M059J (cell line): ENCODE results near the gene SLX4IP. TPM values are rescaled to one million over a fixed set of nuclear protein-coding genes. Genes with fewer than 3 reads are reported as not detected.
"Not testable (repeated sequence)": the region's sequence is repeated elsewhere in the genome, so short reads cannot be mapped to it uniquely, and the experiment has no call there.

ENCODE experiments used
- DNase-seq: peaks from one replicate; pipeline ENCODE4 v3.0.0-alpha.2; 2012; ENCODE audit warnings: low read depth
- total RNA-seq: library from RNA; depleted of rRNA; stranded (reverse); fragments of >200 nt; shearing (Covaris generic); gene quantifications from 2 replicates; pipeline ENCODE4 v1.2.3, GENCODE V29; 2014

SLX4IP gene
- total RNA-seq, 1 experiment from 2014 or later: 10.3 TPM

DNA sequence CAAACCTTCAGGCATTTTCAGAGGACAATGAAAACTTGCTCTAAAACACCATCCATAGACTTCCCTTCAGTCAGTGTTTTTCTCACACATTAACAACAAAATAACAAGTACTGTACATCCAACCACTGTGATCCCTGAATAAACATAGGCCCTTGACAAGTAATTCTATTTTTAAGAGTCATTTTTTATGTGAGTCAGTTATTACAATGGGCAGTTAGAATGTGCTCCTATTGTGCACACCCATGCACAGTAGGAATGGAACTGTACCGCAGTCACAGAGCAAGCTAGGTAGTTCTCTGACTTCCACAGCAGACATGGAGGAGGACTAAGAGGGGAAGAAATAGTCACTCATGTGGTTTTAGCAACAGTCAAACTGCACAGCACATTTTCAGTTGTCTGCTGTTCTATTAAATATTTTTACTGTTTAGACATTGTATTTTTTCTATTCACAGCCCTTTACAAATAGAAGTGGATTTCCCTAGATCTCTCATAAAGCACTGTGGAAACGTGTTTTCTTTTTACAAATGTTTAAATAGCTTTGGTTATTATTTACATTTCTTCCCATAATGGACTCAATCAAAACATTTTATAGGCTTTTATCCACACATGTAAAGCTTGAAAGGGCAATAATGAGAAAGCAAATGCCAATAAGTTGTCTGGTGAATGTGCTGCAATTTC is 138.3 kb downstream of the SLX4IP start:
- no peak for DNase-seq

DNA sequence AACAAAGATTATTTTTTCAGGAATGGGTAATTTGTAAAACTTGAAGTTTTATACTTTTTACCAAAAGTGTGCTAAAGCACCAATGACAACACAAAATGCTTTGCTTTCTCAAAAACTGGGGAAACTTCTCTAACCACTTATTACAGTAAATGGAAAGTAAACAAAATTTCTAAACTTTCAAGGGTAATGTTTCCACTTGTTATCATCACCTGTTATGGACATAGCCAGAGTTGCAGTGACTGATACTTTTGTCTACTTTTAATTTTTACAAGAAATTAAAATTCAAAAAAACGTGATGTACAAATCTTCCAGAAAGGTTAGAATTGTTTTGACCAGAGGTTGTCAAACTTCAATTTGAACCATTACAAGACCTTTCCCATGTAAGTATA is 138.8 kb downstream of the SLX4IP start:
- DNase-seq: no peak

DNA sequence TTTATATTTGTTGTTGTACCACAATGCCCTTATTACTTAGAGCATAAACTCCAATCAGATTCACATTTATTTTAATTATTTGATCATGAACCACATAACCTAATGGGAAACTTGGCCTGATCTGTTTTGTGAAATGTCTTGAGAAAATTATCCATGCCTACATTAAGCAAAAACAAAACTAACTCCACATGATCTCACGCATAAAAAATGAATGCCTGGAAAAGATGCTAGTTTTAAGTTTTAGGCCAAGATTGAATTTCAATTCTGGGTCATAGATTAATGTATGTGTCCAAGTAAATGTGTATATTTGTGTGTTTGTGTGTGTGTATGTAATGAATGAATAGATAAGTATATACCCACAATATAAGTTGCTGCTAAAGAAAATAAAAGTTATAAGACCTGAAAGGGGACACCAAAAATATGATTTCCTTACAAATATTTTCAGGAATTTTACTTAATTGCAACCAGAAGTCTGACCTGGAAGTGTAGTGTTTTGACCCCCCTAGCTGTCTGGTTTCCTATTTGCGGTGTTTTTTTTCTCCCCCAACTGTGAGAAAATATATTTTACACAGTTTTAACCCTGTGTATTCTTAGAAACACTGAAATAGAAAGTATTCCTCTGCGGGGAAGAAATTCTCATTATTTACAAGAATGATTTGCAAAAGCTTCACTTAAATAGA is 141.4 kb downstream of the SLX4IP start:
- DNase-seq: no peak

DNA sequence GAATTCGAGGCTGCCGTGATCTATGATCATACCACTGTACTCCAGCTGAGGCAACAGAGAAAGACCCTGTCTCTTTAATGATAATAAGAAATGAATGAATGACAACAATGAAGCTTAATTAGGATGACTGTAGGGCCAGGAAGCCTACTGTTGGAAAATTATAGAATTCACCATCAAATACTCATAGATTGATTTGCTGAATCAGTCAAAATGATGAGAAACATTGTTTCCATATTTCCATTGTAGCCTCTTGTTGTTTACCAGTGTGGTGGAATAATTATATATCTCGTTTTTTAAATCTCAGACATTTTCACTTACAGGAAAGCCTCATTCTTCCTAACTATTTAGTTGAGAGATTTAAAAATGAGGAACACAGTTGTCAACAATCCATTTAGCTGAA is 142.5 kb downstream of the SLX4IP start:
- no peak for DNase-seq

DNA sequence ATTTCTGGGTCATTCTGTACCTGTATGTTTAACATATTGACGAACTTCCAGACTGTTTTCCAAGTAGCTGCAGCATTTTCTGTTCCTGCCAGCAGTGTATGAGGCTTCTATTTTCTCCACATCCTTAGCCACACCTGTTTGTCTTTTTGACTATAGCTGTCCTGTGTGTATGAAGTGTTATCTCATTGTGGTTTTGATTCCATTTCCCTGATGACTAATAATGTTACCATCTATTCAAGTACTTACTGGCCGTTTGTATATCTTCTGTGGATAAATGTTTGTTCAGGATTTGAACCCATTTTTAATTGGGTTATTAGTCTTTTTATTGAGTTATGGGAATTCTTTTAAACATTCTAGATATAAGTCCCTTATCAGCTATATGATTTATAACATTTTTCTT is 143.5 kb downstream of the SLX4IP start:
- DNase-seq: peak; percentile 91

DNA sequence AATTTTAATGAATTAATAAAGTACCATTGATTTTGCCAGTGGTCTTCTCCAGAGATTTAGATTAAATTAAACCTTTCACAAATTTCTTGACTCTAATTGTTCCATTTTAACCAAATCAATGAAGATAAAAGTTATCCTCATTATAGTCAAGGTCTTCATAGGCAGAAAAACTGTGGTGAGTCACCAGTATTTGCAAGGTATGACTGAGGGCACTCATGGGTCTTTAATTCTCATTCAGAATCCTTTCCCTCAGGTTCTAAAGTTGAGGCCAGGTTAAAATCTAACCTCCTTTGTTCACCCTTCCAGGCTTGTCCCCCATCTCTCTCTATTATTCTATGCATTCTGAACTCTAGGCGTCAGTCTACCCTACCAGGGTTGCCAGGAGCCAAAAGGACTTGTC is 144.8 kb downstream of the SLX4IP start:
- peak; percentile 59 for DNase-seq

DNA sequence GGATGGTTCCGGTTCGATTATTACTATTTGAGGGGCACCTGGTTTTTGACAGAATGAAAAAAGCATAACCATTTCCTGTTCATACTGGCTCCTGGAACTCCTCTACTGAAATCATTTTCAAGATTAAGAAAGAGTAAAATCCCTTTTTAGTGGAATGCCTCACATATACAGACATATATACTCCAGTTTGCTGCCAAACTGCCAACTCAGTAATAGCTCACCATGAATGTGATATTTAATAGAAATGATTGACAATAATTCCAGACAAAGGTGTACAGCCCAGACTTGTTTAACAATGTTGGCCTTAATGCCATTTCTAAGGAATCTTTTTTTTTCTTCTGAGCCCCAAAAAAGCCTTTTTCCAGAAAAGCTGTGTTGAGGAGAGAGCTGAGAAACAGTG is 145.6 kb downstream of the SLX4IP start:
- DNase-seq: no peak

DNA sequence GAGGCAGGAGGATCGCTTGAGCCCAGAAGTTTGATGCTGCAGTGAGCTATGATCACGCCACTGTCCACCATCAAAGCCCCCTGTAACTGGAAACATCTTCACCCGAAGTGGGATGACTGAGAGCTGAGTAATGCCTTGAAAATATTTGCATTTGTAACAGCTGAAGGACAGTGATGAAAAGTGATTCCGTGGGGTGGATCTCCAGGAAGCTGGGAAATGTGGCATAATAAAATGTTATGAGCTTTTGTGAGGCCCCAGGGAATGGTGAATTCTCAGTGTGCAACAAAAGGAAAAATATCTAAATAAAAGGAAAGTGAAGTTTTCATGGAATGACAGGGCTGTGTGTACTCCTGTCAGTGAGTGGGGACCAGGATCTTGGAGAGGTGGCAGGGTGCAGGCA is 146.7 kb downstream of the SLX4IP start:
- peak; percentile 72 for DNase-seq

DNA sequence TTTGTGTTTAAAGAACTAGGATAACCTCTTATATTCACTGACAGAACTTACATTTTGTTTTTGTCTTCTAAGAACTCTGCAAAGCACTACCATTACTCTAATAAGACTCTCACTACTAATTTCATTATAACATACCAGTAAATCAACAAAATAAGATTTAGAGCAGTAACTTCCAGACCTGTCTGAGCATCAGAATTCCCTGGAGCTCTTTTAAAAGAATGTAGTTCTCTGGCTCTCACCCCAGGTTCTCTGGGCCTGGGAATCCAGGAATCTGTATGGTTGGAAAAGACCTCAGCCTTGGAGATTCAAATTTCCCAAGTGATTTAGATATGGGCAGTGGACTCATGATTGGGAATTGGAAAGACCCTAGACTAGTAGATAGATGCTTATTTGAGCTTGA is 149.3 kb downstream of the SLX4IP start:
- DNase-seq: no peak

DNA sequence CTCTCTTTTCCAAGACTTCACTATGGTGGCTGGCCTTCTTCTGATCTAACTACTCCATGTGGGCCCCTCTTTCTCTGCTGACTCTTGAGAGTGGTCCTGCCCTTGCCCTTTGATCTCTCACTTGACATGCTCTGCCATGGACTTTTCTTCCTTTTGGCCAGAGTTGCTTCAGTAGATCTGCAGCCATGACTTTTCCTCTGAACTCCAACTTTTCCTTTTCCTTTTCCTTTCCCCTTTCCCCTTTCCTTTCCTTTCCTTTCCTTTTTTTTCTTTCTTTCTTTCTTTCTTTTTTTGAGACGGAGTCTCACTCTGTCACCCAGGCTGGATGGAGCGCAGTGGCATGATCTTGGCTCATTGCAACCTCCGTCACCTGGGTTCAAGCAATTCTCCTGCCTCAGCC is 150.2 kb downstream of the SLX4IP start:
- DNase-seq: no peak

DNA sequence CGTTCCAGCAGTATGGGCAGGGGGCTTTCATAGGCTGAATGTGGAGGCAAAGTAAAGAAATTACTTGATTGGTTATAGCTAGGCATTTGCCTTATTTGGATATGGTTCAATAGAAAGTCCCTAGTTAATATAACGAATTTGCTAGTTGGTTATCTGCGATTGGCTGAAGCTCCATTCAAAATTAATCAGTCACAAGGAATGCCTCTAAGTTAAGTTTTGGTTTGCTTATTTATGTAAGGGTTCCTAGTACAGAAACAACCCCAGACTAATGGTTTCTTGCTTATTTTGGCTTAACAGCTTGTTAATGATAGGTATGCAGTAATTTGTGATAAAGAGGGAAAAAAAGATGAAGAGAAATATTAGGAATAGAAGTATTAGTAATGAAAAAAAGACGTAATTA is 151.2 kb downstream of the SLX4IP start:
- no peak for DNase-seq

DNA sequence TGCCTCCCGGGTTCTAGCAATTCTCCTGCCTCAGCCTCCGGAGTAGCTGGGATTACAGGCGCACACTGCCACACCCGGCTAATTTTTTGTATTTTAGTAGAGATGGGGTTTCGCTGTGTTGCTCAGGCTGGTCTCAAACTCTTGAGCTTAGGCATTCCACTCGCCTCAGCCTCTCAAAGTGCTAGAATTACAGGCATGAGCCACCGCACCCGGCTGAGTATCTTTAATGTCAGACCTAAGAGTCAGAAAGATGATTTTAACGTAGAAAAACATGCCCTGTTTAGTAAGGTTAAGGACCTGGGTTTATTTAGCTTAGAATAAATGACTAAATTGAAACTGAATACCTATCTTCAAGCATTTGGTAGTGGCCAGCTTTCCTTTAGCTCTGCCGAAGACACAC is 155.3 kb downstream of the SLX4IP start:
- not testable (repeated sequence) for DNase-seq

DNA sequence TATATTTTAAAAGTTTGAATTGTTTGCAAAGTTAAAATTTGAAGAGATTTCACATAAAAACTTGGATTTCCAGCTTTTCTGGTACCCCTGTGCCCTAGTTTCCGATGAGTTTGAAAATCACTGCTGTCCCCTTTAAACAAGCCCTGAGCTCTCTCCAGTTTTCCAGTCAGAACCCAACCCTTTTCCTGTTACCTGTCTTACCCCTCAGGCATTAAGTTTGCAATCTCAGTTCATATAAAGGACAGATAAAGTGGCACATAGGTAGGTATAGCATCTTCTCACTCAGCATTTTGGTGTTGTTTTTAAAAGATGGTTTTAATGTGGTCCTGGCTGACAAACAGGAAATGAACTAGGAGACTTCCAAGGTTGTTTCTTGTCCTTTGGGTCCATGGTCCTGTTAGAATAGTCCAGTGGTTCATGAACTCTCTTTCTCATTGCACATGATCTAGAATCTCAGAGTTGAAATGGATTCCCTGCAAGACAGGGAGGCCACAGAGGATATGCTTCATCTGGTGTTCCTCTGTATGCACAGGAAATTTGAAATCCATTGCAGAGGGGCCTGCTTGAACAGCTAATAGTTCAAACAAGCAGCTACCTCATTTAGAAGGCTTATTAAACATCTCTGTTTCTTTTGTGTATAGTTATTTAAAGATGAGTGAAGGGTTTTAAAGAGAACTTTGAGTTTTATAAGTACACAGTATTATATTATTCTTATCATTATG is 156.0 kb downstream of the SLX4IP start:
- no peak for DNase-seq

DNA sequence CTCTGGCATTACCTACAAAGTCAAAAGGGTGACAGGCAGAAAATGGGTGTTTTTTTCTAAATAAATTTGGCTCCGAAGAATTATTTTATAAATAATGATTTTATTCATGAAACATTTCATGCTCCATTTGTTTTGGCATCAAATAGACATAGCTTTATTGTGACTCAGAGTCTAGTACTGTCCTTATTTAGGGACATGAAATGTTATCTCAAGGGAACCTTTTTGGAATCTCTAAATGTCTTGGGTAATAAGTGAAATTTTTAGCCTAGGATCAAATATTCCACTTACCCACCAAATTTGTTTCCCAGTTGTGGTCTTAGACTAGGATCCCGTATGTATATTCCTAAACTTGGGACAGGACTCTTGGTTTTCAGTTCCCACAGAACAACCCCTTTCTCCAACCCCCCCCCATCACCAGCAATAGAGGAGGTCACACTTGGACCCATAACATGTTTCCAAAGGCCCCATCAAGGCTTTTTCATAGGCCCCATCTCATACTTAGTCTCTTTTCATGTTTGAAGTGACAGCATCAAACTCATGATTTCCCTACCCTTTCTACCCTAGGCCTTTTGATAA is 156.9 kb downstream of the SLX4IP start:
- peak; percentile 70 for DNase-seq

DNA sequence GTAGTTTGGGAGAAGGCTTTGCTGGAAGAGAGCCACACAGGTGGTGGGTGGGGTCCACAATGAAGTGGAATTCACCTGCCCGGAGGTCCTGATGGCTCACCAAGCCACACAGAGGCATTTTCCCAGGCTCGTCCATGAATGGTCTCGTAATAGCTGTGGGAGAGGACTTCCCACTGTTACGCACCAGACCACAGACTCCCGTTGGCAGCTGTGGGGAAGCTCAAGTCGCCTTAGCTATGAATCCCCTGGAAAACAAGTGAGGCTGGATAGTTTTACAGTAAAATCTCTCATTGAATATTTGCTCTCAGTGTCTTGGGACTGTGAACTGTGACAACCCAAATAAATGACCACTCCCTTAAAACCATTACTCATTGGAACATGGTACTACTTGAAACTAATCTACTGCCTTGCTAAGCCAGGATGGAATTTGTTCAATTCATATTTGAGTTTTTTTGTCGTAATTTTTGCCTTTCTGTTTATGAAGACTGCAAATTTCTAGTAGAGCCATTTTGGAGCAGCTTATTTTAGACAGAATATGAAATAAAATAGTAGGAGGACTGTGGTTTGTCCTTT is 159.3 kb downstream of the SLX4IP start:
- no peak for DNase-seq

DNA sequence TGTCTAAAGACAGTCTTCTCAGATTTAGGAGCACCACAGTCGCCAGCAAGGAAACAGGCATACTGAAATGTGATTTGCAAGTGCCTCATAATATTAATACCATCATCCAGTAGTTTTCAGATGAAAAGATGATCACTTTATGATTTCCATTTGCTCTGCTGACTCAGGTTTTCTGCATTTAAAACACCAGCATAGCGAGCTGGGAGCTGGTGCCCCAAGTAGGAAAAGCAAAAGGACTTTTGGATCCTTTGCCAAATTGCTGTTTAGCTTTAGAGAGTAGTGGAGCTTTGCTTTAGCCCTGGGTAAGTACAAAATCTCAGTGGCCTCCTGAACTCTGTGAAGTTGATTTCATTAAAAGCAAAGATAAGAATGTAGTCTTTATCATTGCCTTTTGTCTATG is 160.2 kb downstream of the SLX4IP start:
- DNase-seq: no peak

DNA sequence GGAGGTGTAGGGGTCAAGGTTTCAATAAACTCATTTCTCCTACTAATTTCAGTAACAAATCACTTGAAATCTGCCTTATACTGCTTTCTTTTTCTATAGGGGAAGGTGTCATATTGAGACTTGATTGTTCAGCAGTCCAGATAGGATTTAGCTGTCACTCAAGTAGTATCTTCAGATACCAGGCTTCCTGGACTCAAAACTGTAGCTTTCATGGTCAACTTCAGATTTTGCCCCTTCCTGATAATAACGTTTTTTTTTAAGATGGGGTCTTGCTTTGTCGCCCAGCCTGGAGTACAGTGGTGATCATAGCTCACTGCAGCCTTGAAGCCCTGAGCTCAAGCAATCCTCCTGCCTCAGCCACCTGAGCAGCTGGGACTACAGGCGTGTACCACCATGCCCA is 160.9 kb downstream of the SLX4IP start:
- DNase-seq: no peak

DNA sequence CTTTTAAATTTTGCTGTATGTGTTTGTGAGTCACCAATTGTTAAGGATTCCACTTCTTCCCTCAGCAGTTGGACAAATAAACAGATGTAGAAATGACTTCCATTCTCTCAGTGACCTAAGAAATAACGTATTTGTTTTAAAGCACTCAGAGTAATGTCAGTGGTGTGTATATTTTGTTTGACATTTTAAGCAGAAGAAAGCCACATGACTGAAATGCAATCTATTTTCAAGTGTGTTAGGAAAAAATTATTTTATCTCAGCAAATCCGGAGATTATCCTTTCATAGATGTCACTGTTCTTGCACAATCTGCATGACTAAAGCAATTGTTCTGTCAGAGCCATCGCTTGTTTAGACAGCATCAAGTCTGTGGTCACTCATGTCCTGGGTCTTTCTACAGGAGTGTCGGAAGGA is 161.6 kb downstream of the SLX4IP start:
- peak; percentile 92 for DNase-seq

DNA sequence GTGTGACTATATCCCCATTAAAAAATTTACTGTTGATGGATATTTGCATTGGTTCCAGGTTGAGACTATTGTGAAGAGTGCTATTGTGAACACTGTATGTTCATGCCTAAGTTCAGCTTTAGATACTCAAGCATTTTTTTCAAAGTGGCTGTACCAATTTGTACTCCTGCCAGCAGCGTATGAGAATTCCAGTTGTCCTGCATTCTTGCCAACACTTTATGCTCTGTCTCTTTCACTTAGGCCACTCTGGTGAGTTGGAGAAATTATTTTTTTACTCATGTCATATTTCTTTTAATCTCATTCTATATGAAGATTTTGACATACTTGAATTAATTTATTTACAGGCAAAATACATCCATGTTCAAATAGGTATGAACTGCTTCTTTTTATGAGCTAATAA is 162.5 kb downstream of the SLX4IP start:
- no peak for DNase-seq

DNA sequence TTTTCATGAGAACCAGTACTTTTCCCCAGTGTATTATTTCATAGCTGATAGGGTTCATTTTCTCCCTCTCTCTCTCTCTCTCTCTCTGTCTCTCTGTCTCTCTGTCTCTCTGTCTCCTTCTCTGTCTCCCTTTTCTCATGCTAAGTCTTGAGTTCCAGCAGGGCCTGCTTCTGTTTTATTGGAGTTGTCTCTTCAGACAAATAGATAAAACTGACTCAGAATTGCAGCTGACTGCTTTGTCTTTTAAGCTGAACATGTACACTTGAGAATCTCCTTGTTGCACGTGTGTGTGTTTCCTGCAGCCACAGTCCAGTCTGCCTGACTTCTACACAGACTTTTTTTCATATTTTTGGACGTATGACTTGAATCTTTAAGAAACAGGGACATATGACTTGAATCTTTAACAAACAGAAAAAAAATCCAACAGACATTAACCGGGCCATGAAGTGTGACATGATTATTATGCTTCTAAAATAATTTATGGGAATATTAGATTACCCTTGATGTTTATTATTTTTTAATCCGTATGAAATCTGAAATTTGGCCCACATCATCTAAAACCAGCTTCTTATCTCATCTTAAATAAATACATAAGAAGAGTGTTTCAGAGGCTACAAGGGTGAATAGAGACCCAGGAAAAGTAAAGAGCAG is 167.2 kb downstream of the SLX4IP start:
- no peak for DNase-seq

DNA sequence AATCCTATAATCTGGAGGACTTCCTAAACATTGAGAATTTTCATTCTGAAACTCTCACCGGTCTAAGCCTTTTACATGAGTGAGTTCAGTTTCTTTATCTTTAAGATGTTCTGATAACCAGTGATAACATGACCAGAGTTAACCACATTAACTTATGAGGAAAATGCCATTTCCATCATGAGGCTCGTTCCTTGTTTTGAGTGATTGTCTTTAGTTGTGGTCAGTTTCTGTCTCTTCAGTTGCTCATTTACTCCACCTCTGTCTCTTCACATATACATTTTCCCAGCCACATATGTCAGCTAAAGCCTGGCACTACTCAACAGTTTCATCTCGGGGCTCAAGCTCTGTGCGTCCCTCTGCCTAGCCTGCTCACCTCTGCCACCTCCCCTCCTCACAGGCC is 168.3 kb downstream of the SLX4IP start:
- DNase-seq: no peak
